ENCODE data around the gene NCOA5.

DNA sequence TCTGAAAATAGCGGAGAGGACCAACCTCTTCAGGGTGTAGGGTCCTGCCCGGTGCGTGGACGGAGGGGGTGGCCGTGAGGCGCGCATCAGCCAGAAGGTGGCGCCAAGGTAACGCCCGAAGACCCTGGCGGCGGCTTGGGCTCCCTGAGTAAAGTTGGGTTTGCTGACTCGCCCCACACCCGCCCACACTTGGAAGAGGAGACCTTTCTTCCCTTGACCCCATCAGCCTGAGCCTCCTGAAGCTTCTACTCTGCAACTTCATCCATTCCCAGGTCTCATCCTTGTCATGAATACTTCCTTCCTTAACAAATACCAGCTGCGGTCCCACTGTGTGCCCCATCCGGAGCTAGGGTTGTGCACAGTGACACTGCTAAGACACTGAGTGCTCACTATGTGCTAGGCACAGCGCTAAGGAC lies 43.0 kb upstream of the NCOA5 start:
- peak; percentile 96 for TF ChIP-seq CTCF (conservative IDR thresholded peaks at IDR 0.05)
- TF ChIP-seq ZFX (IDR thresholded peaks at IDR 0.05): no peak
